ENCODE measurements around the gene KPNA3.

GRCh38 chr13:49827891-49828290 is 35.4 kb upstream of the KPNA3 start:
- TF ChIP-seq CTCF (IDR thresholded peaks at IDR 0.05) (no peak), POLR2A (IDR thresholded peaks at IDR 0.05) (no peak)
